ENCODE results near the gene CD82.

CD82 gene

GRCh38 chr11:44572884-44573283 lies 7.4 kb downstream of the CD82 start:
- Histone ChIP-seq H2AK5ac (ENCODE audit: low read length) (no peak overlapping the region), H2AFZ (ENCODE audit: insufficient read depth, low read length, poor library complexity) (no peak overlapping the region), H3K4ac (ENCODE audit: low read depth, low read length) (no peak overlapping the region), H3K4me3 (ENCODE audit: low read depth, low read length) (no peak overlapping the region), H3K4me1 (ENCODE audit: control insufficient read depth in 1 of 2, insufficient read depth in 2 of 2, low read length in 2 of 2) (peaks cover 11 to 17% of the 10 kb centered on the region in 2 experiments), H2BK12ac (ENCODE audit: low read length) (no peak overlapping the region), H4K12ac (ENCODE audit: low read depth, low read length) (no peak overlapping the region), H3K23ac (ENCODE audit: low read length) (no peak overlapping the region), H3K9ac (ENCODE audit: low read length) (no peak overlapping the region), H2BK120ac (ENCODE audit: insufficient read depth, low read length, poor library complexity) (no peak overlapping the region), H3K4me2 (ENCODE audit: low read length) (no peak overlapping the region), H3K79me1 (ENCODE audit: low read length) (no peaks in the 10 kb centered on the region), H4K91ac (ENCODE audit: low read depth, low read length) (no peak overlapping the region), H3K36me3 (ENCODE audit: control insufficient read depth in 1 of 2, insufficient read depth in 2 of 2, low read length in 2 of 2) (no peaks in the 10 kb centered on the region), H3K14ac (ENCODE audit: low read length) (no peak overlapping the region), H3K79me2 (ENCODE audit: control insufficient read depth, insufficient read depth, low read length, poor library complexity) (no peaks in the 10 kb centered on the region), H3K27ac (ENCODE audit: low read depth, low read length) (no peak overlapping the region), H4K8ac (ENCODE audit: low read depth, low read length) (no peak overlapping the region), H3K27me3 (ENCODE audit: insufficient read depth, low read length) (no peaks in the 10 kb centered on the region), H3K18ac (ENCODE audit: low read length) (no peak overlapping the region), H2BK5ac (ENCODE audit: low read depth, low read length, poor library complexity) (no peak overlapping the region), H3K9me3 (ENCODE audit: insufficient read depth, low read depth, low read length) (peaks cover 1% of the 10 kb centered on the region)
- peak; percentile 47 to 72 for DNase-seq
- no CpG with 5 or more reads among the region's 16 CpGs for WGBS (ENCODE audit: extremely low coverage, insufficient coverage, insufficient read length)

- H3K79me2 ChIP-seq (ENCODE audit: control insufficient read depth, insufficient read depth, low read length, poor library complexity): no peaks in the 10 kb centered on the region
- H3K4me3 ChIP-seq (ENCODE audit: low read depth, low read length): no peak overlapping the region
- no peak overlapping the region for H2BK12ac ChIP-seq (ENCODE audit: low read length)
- DNase-seq: no peak
- no peak overlapping the region for H4K12ac ChIP-seq (ENCODE audit: low read depth, low read length)
- no peaks in the 10 kb centered on the region for H3K27me3 ChIP-seq (ENCODE audit: insufficient read depth, low read length)
- H2AFZ ChIP-seq (ENCODE audit: insufficient read depth, low read length, poor library complexity): no peak overlapping the region
- no peak overlapping the region for H3K4ac ChIP-seq (ENCODE audit: low read depth, low read length)
- H3K4me1 ChIP-seq (ENCODE audit: control insufficient read depth in 1 of 2, insufficient read depth in 2 of 2, low read length in 2 of 2): peaks cover 11 to 18% of the 10 kb centered on the region in 2 experiments
- no peak overlapping the region for H4K91ac ChIP-seq (ENCODE audit: low read depth, low read length)
- H4K8ac ChIP-seq (ENCODE audit: low read depth, low read length): no peak overlapping the region
- H3K9ac ChIP-seq (ENCODE audit: low read length): no peak overlapping the region
- no peak overlapping the region for H3K23ac ChIP-seq (ENCODE audit: low read length)
- no peaks in the 10 kb centered on the region for H3K79me1 ChIP-seq (ENCODE audit: low read length)
- no peak overlapping the region for H3K14ac ChIP-seq (ENCODE audit: low read length)
- H3K18ac ChIP-seq (ENCODE audit: low read length): no peak overlapping the region
- no peak overlapping the region for H2BK120ac ChIP-seq (ENCODE audit: insufficient read depth, low read length, poor library complexity)
- H3K4me2 ChIP-seq (ENCODE audit: low read length): no peak overlapping the region
- peaks cover 1% of the 10 kb centered on the region for H3K9me3 ChIP-seq (ENCODE audit: insufficient read depth, low read depth, low read length)
- no peak overlapping the region for H3K27ac ChIP-seq (ENCODE audit: low read depth, low read length)
- H3K36me3 ChIP-seq (ENCODE audit: control insufficient read depth in 1 of 2, insufficient read depth in 2 of 2, low read length in 2 of 2): no peaks in the 10 kb centered on the region
- no peak overlapping the region for H2BK5ac ChIP-seq (ENCODE audit: low read depth, low read length, poor library complexity)
- no peak overlapping the region for H2AK5ac ChIP-seq (ENCODE audit: low read length)
- no CpG with 5 or more reads among the region's 3 CpGs for WGBS (ENCODE audit: extremely low coverage, insufficient coverage, insufficient read length)
Observed at GRCh38 chr11:44573333-44573732, 7.9 kb downstream of the CD82 start.

GRCh38 chr11:44574610-44575287 lies 9.3 kb downstream of the CD82 start:
- Histone ChIP-seq H2BK12ac (ENCODE audit: low read length) (no peak overlapping the region), H3K4me2 (ENCODE audit: low read length) (no peak overlapping the region)

GRCh38 chr11:44575288-44575672 lies 9.8 kb downstream of the CD82 start:
- H3K14ac ChIP-seq (ENCODE audit: low read length): no peak overlapping the region
- no peak for DNase-seq
- no peaks in the 10 kb centered on the region for H3K79me1 ChIP-seq (ENCODE audit: low read length)
- H4K8ac ChIP-seq (ENCODE audit: low read depth, low read length): no peak overlapping the region
- H3K27me3 ChIP-seq (ENCODE audit: insufficient read depth, low read length): no peaks in the 10 kb centered on the region
- H3K9ac ChIP-seq (ENCODE audit: low read length): no peak overlapping the region
- no peaks in the 10 kb centered on the region for H3K79me2 ChIP-seq (ENCODE audit: control insufficient read depth, insufficient read depth, low read length, poor library complexity)
- H3K36me3 ChIP-seq (ENCODE audit: control insufficient read depth in 1 of 2, insufficient read depth in 2 of 2, low read length in 2 of 2): no peaks in the 10 kb centered on the region
- H2BK120ac ChIP-seq (ENCODE audit: insufficient read depth, low read length, poor library complexity): no peak overlapping the region
- no peak overlapping the region for H3K4me2 ChIP-seq (ENCODE audit: low read length)
- H2AK5ac ChIP-seq (ENCODE audit: low read length): no peak overlapping the region
- H4K91ac ChIP-seq (ENCODE audit: low read depth, low read length): no peak overlapping the region
- H3K18ac ChIP-seq (ENCODE audit: low read length): no peak overlapping the region
- H3K23ac ChIP-seq (ENCODE audit: low read length): no peak overlapping the region
- H3K9me3 ChIP-seq (ENCODE audit: insufficient read depth, low read depth, low read length): peaks cover 1% of the 10 kb centered on the region
- H2BK12ac ChIP-seq (ENCODE audit: low read length): no peak overlapping the region
- H3K4ac ChIP-seq (ENCODE audit: low read depth, low read length): no peak overlapping the region
- H3K27ac ChIP-seq (ENCODE audit: low read depth, low read length): no peak overlapping the region
- H2BK5ac ChIP-seq (ENCODE audit: low read depth, low read length, poor library complexity): no peak overlapping the region
- whole genome bisulfite sequencing (ENCODE audit: extremely low coverage, insufficient coverage, insufficient read length): no CpG with 5 or more reads among the region's 2 CpGs
- H4K12ac ChIP-seq (ENCODE audit: low read depth, low read length): no peak overlapping the region
- H3K4me1 ChIP-seq (ENCODE audit: control insufficient read depth in 1 of 2, insufficient read depth in 2 of 2, low read length in 2 of 2): peaks cover 13 to 15% of the 10 kb centered on the region in 2 experiments
- H3K4me3 ChIP-seq (ENCODE audit: low read depth, low read length): no peak overlapping the region
- no peak overlapping the region for H2AFZ ChIP-seq (ENCODE audit: insufficient read depth, low read length, poor library complexity)

More at GRCh38 chr11:44574610-44575287, 9.3 kb downstream of the CD82 start:
- H3K23ac ChIP-seq (ENCODE audit: low read length): no peak overlapping the region
- no peak overlapping the region for H3K4me3 ChIP-seq (ENCODE audit: low read depth, low read length)
- no peak overlapping the region for H2AFZ ChIP-seq (ENCODE audit: insufficient read depth, low read length, poor library complexity)
- H3K27me3 ChIP-seq (ENCODE audit: insufficient read depth, low read length): no peaks in the 10 kb centered on the region
- no peaks in the 10 kb centered on the region for H3K36me3 ChIP-seq (ENCODE audit: control insufficient read depth in 1 of 2, insufficient read depth in 2 of 2, low read length in 2 of 2)
- no peak overlapping the region for H3K27ac ChIP-seq (ENCODE audit: low read depth, low read length)
- H3K9me3 ChIP-seq (ENCODE audit: insufficient read depth, low read depth, low read length): peaks cover 1% of the 10 kb centered on the region
- no peak overlapping the region for H3K14ac ChIP-seq (ENCODE audit: low read length)
- DNase-seq: peak; percentile 70 to 92
- no peak overlapping the region for H2BK120ac ChIP-seq (ENCODE audit: insufficient read depth, low read length, poor library complexity)
- H4K91ac ChIP-seq (ENCODE audit: low read depth, low read length): no peak overlapping the region
- H4K12ac ChIP-seq (ENCODE audit: low read depth, low read length): no peak overlapping the region
- H3K4me1 ChIP-seq (ENCODE audit: control insufficient read depth in 1 of 2, insufficient read depth in 2 of 2, low read length in 2 of 2): peaks cover 13 to 15% of the 10 kb centered on the region in 2 experiments
- H3K9ac ChIP-seq (ENCODE audit: low read length): no peak overlapping the region
- H2BK5ac ChIP-seq (ENCODE audit: low read depth, low read length, poor library complexity): no peak overlapping the region
- WGBS (ENCODE audit: extremely low coverage, insufficient coverage, insufficient read length): no CpG with 5 or more reads among the region's 5 CpGs
- no peak overlapping the region for H3K4ac ChIP-seq (ENCODE audit: low read depth, low read length)
- H3K79me2 ChIP-seq (ENCODE audit: control insufficient read depth, insufficient read depth, low read length, poor library complexity): no peaks in the 10 kb centered on the region
- no peak overlapping the region for H4K8ac ChIP-seq (ENCODE audit: low read depth, low read length)
- H3K79me1 ChIP-seq (ENCODE audit: low read length): no peaks in the 10 kb centered on the region
- no peak overlapping the region for H3K18ac ChIP-seq (ENCODE audit: low read length)
- H2AK5ac ChIP-seq (ENCODE audit: low read length): no peak overlapping the region
